Nucleus accumbens (tissue), 56 donors: ENCODE data around the gene KYNU.
"Not testable (repeated sequence)": the region's sequence is repeated elsewhere in the genome, so short reads cannot be mapped to it uniquely, and the experiment has no call there.

Experiments used
- DNase-seq, 56 donors: peaks; one replicate each; lab custom pipeline; 2025; lab: John Stamatoyannopoulos, UW

Gene KYNU

DNA sequence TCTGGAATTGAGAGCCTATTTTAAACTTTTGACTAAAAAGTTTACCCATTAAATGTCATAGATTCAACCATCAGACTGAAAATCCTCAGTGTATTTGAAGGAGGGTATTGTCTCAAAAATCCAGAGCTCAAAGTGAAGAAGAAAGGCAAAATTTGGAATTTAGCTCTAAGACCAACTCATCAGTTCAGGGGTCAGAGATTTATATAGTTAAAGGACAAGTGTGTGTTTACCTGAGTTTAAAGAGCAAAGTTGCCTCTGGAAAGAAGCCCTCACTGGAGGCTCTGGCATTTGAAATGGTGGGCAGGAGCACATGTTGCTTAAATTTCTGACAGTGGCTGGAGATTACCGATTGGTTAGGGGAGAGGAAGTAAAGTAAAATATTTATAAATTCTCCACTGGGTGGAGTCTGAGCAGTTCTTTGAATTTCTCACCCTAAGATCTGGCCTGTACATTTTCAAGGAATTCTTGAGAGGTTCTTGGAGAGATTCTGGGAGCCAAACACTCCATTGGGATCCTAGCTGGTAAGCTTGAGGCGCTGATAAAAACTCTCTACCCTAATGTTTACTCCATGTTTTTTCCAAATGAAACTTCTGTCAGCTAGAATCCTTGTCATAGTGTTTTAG, at the start of gene KYNU:
KYNU (plus strand) TSS at position 449 of the 623 bp plus-strand sequence. CDS start 7,704 bp downstream, outside the sequence.
- no peak for DNase-seq

DNA sequence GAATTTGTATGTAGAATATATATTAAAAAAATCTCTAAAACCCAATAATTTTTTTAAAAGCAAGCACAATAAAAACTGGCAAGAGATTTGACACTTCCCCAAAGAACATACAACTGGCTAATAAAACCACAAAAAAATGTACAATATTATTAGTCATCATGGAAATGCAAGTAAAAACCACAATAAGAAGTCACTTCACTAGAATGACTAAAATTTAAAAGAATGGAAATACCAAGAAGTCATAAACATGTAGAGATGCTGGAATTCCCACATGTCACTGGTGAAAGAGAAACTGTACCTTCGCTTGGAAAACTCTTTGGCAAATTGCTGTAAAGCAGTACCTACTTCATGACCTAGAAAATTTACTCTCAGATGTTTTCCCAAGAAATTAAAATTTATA, 43.4 kb upstream of the KYNU start:
- no peak for DNase-seq

DNA sequence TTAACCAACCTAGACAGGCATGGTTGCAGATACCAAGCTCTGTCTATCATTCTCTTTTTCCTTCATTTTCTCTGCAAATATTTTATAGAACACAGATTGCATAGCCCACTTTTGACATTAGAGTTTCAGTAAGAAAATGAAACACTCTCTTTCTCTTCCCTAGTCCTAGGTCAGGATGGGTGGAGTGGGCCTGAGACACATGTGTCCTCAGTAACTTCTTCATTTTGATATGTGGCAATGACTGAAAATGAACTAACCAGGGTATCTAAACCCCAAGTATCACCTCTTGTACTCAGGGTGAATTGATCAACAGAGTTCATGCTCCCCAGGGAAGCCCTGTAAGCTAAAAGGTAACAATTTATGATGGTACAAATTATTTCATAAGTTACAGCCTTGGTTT, 37.0 kb upstream of the KYNU start:
- no peak for DNase-seq

DNA sequence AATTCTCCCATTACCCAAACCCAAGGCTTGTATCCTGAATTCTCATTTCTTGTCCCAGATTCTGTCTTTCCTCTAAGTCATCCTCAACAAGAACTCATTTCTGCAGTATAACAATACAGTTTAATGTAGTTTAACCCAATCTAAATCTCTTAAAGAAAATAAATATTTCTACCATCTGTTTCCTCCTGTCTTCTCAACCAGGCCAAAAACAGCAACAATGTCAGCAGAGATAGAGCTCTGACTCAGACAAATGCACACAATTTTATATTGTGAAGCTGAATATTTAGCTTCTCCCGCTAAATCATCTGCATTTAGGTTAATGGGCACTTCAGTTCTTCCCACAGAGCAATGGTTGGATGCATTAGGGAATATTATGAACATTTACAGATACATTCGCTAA, 35.7 kb upstream of the KYNU start:
- no peak for DNase-seq

DNA sequence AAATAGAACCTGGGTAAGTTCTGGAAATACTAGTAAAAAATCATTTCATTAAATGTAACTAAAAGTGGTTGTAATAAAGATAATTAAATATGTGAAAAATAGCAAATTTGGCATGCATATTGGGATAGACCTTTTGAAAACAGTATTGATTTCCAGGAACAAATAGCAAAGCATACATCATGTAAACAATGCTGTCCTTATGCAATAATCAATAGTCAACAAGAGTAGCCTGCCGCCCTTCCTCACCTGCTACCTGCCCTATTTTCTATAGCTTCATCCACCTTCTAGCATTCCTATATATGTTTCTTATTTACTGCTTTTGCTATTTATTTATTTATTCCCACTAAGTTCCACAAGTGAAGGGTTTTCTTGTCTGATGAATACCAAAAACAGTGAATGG, 35.1 kb upstream of the KYNU start:
- no peak for DNase-seq

DNA sequence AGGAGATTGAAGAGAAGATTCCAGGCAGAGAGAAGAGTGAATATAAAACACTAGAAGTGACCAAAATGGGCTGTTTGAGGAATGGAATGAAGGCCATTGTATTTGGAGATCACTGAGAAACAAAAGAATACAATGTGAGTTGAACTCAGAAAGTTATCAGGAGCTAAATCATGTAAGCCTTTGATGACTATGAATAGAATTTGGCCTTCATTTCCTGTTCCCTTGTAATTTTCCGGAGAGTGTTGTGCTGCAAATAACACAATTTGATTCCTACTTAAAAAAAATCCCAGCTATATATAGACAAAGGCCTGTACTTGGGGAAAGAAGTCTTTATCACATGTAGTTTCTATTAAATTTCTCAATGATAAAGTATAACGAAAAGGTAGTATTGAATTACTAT, 33.7 kb upstream of the KYNU start:
- DNase-seq = no peak

DNA sequence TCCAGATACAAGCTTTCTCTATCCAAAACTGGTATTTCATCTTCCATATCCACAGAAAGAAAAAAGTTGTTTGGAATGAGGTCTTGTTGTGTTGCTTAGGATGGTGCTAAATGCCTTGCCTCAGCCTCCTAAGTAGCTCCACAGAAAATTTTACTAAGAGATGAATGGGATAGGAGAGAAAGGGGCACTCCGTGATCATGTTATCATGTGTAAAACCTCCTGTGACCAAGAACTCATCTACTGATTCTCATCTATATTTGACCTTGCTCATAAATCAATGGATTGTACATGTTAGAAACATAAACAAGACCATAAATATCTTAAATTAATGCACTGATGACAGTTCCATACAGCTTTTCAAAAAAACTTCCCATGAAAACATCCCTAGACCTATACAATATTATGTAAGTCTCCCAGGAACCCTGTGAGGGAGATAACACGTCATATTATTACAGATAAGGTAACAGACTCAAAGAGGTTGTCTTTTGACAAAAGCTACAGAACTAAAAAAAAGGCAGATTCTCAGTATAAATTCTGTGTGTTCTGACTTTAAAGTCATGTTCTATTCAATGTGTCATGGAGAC, 29.3 kb upstream of the KYNU start:
- no peak for DNase-seq

DNA sequence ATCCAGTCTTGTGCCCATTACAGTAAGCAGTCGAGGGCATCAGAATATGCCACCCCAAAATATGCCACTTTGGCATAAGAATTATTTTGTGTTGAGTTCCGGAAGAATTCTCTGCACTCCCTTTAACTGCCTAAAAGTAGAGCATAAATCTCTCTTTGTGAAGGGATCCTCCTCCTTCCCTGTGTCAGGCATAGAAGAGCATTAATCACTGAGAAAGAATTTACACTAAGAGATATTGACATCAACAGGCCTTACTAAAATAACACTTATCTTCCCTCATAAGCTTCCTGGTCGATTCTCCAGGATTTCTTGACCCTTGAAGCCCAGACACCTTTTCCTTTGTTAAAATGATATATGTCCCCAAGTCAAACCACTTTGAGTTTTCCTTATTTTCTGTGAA, 27.6 kb upstream of the KYNU start:
- no peak for DNase-seq

DNA sequence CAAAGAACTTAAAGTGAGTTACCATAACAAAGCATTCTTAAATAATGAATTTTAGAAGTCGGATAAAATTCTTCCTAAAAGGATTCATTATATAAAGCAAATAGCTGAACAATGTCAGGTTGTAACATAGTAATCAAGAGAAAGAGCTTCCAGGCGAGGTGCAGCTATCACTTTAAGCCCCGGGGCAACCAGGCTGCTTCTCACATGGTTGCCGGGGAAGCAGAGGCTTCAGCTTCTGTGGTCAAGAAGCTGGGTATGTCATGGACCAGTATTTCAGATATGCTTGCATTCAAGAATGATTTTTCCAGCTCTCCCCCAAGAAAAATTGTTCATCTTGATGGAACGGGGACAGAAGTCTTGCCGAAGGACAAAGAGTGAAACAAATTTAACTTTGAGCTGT, 23.6 kb upstream of the KYNU start:
- no peak for DNase-seq

DNA sequence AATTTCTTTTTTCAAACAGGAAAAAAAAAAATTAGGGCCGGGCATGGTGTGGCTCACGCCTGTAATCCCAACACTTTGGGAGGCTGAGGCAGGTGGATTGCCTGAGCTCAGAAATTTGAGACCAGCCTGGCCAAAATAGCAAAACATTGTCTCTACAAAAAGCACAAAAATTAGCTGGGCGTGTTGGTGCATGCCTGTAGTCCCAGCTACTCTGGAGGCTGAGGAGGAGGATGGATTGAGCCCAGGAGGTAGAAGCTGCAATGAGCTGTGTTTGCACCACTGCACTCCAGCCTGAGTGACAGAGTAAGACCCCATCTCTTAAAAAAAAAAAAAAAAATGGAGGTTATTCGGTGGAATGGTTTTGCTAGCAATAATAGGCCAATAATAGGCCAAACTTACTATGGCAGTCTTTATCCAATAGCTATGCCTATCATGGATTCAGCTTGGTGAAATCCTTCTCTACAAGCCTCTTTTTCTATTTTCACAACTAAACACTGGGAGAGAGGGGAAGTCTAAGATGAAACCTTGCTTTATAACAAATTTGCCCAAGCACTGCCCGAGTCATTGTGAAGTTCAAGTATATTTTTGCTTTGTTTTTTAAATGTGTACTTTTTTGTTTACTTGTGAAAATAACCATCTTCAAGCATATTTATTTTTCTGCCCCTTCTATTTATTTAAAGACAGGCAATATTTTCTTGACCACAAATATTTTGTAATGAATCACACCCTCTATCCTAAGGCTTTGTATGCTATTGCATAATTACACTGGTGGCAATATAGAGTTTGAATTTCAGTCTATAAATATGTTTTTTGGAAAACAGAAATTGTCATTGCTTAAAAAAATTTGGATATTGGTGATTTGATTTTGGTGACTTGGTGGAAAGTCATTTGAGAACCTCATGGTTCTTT, 20.0 kb upstream of the KYNU start:
- no peak for DNase-seq

DNA sequence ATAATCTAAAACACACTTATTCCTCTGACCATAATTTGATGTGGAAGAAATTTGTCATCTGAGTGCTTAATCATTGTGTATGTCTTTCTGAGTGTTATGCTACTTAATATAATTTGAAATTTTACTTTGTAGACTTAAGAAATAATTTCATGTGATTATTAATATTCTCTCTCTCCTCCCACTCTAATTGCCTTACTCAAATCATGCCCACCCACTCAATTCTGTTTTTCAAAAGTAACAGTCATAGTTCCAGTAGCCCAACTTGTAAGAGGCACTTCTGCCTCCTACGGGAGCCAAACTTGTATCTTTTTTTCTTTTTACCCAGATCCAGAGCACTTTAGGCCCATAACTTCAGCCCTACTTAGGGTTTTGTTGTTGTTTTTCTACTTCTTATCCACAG, 18.5 kb upstream of the KYNU start:
- DNase-seq = peak in 1 of 56 donors; percentile 4

DNA sequence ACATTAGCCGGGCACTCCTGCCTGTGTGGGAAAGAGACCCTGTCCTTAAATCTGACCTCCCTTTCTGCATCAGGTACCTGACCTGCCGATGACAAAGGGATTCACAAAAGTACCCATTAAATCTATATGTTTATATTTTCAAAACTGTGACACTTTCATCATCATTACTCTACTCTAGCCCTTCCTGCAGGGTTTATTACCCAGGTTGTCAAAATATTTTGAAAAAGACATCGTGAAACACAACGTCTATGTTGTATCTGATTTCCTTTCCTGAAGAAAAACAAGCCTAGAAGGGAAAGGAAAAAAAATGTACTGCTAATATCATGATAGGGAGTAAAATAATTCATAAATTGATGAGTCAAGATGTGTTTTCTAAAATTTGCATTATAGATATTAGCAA, 15.2 kb upstream of the KYNU start:
- DNase-seq = no peak

DNA sequence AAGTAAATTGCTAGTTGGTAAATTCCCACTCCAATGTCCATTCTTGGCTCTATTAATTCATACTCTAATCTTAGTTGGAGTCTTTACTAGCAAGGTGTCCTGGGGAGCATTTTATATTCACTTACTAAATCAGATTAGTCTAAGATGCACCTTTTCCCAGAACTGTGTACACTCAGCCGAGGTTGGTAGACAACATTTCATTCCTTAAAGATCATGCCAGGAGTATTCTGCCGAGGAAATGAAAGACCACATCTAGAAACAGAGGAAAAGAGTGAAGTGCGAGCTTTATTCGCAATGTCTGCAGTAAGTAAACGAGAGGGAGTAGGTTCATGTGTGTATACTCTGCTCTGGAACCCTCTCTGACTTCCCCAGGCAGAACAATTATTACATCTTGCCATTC, 14.6 kb upstream of the KYNU start:
- no peak for DNase-seq

DNA sequence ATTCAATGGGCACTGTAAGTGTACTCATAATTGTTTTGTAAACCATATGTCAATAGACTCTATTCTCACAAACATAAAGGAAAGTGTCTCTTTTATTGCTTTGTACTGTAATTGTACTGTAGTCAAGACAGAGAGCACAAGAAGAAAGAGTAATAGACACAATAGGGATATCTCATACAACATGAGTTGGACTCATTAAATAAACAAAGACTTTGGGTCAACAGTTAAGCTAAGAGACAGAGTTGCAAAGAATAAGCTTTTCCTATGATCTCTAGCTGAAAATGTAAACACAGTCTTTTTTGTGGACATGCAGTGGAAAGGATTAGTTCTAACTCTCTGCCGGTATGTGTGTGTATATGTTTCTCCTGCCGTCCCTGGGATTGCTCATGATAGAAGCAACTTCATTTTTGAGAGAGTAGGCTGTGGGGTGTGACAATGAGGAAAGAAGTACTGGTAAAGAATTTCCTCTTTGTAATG, 13.9 kb upstream of the KYNU start:
- no peak for DNase-seq

DNA sequence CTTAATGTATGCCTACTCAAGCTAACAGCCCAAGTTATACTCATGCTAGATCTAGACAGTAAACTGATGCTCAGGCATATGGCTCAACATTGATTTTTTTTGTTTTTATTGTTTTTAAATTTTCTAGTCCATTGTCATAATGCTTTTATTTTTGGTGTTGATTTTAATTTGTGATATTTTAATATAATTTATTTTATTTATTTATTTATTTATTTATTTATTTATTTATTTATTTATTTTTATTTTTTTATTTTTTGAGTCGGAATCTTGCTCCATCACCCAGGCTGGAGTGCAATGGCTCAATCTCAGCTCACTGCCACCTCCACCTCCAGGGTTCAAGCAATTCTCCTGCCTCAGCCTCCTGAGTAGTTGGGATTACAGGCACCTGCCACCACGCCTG, 12.9 kb upstream of the KYNU start:
- not testable (repeated sequence) for DNase-seq

DNA sequence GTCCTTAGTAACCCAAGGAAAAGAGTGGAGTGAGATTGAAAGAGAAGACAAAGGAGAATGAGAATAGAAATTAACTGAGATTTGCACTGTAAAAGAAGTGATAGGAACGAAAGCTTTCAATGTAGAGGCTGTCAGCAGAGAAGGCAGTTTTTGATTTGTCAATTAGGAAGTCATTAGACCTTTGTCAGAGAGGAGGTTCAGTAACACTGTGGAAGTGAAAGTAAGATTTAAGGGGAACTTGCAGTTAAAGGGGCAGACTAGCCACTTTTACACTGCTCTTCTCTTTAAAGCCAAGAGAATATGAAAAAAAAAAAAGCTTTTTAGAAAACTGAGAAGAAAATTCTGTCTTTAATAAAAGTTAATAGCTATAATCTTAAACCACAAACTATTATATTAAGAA, 11.5 kb upstream of the KYNU start:
- DNase-seq = no peak

DNA sequence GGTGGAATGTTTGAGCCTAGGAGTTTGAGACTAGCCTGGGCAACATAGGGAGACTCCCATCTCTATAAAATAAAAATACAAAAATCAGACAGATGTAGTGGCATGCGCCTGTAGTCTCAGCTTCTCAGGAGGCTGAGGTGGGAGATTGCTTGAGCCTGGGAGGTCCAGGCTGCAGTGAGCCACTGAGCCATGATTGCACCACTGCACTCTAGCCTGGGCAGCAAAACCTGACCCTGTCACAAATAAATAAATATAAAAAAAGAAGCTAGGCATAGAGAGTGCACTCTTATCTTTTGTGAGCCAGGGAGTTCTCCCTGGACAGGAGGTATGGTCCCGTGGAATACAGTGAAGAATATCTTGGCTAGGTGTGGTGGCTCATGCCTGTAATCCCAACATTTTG, 11.0 kb upstream of the KYNU start:
- DNase-seq = no peak

DNA sequence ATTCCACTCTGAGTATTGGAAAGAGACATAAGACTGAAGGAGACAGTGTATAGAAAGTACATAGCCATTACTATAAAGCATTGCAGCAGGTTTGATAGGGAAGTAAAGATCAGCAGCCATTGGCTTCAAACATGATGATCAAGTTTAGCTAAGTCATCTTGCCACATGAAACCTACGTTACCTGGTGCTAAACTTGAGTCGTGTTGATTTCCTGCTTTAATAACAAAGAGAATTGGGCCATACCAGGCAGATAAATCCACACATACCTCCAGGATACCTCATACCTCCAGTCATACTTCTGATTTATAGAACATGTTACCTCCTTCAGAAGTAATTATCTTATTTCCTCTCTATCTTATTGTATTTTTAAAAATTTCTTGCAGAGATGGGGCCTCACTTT, 10.3 kb upstream of the KYNU start:
- no peak for DNase-seq

DNA sequence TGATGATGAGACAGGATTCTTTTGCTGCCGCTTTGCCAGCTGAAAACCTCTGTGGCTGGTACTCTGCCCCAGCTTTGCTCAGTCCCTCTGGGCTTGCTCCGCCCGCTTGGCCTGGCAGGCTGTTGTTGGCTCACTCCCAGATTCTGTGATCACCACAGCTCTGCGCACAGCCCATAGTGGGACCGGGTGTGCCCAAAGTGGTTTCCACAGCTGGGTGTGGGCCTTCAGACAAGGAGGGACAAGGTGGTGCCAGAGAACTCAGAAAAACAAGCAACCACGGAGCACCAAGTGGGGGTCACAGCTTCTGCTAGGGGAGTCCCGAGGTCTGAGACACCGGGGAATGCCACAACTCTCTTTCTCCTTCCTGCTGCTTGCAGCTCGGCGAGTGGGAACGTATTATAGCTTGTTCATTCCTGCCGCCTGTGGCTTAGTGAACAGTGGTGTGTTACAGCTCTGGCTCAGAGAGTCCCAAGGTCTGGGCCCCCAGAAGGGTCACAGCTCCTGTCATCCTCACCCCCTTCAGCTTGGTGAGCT, 9.2 kb upstream of the KYNU start:
- peak in 4 of 56 donors; percentile 5 to 32 (median 8) for DNase-seq

DNA sequence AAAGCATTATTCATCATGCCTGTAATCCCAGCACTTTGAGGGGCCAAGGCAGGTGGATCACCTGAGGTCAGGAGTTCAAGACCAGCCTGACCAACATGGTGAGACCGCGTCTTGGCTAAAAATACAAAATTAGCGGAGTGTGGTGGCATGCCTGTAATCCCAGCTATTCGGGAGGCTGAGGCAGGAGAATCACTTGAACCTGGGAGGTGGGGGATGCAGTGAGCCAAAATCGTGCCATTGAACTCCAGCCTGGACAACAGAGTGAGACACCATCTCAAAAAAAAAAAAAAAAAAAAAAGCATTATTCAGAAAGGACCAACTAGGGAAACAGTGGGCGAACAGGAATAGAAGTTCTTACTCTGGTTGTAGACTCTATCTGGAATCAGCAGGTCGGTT, 8.4 kb upstream of the KYNU start:
- DNase-seq = not testable (repeated sequence)

DNA sequence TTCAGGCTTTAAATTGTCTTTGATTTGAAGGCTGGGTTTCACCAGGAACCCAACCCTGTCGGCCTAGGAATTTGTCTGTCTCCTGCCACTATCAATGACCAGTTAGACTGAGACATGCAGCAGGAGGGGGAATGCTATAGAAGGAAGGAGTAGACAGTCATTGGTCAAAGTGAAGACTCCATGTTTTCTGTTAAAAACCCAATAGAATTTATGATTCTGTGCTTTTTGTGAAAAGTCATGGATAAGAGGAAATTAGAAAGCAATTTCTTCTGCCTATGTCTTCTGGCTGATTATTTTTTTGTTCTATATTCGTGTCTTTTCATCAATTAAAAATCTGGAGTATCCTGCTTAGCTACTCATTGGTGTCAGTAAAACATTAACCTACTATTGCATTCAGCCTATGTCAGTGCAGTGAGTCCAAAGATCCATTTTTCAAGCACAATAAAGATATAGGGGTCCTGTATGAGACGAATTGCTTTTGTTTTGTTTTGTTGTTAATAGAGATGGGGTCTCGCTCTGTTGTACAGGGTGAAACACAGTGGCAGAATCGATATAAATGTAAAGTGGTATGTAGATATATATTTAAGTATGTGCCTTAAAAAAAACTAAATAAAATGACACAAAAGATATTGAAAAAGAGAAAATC, 7.9 kb upstream of the KYNU start:
- DNase-seq = no peak
